HepG2 (cell line): ENCODE results near the gene SOCS1. TPM values are rescaled to one million over a fixed set of nuclear protein-coding genes. Genes with fewer than 3 reads are reported as not detected.

Experiments used
- ATAC-seq: fragments of 200-7000 bp; cut with Tn5 transposase; 3 replicates; pipeline ENCODE4 v1.9.1; 2020; ENCODE audit warnings: mild to moderate bottlenecking, moderate library complexity
- BruUV-seq: library from RNA; stranded (reverse); fragments of 400-500 nt; replicated peaks from 2 replicates; lab custom pipeline; 2021; lab: Mats Ljungman, UMichigan
- CTCF ChIA-PET: fragments of 300-600 bp; formaldehyde crosslinking; extraction: SDS; loops from one replicate; lab custom pipeline; 2021; ENCODE audit warnings: low total read pairs, inconsistent platforms, low intra/inter-chr PET ratio; lab: Yijun Ruan, JAX
- POLR2A ChIA-PET: fragments of 350-600 bp; sonication (Branson Sonifier 250); formaldehyde crosslinking; loops from one replicate; lab custom pipeline; 2020; ENCODE audit warnings: antibody characterized with exemption, inconsistent platforms; lab: Yijun Ruan, JAX
- DNase-seq: peaks from one replicate; pipeline ENCODE4 v3.0.0-alpha.2; 2015; ENCODE audit warnings: low spot score
- FAIRE-seq: peaks from 3 replicates; lab custom pipeline; 2011; peaks lifted over from hg19 to GRCh38; lab: Jason Lieb, UNC
- H2AFZ ChIP-seq: one replicate; pipeline ENCODE4 v1.6.1; 2011; ENCODE audit warnings: low read length, inconsistent platforms
- H3K27ac ChIP-seq: fragments of 300-600 bp; 3 replicates; pipeline ENCODE4 v1.8.0; 2011; ENCODE audit warnings: mixed run types, mild to moderate bottlenecking, mixed read lengths, low read length, inconsistent platforms; ENCODE audit not compliant: insufficient read depth; ENCODE audit errors: extremely low read length
- H3K27me3 ChIP-seq, 2 experiments: fragments of 200-600 bp in 1 of 2; 2 replicates in 1 of 2; 3 replicates in 1 of 2; pipeline versions ENCODE4 v1.6.0 to v1.8.0; 2011; ENCODE audit warnings: low read length in 2 of 2, mild to moderate bottlenecking in 2 of 2, moderate library complexity in 2 of 2, inconsistent platforms in 1 of 2; ENCODE audit not compliant: insufficient read depth in 2 of 2, control insufficient read depth in 1 of 2
- H3K36me3 ChIP-seq, 2 experiments: fragments of 200-600 bp in 1 of 2; replicated peaks in 1 of 2; 2 replicates in 1 of 2; 3 replicates in 1 of 2; pipeline versions ENCODE4 v1.5.1 to v1.8.0; 2011; ENCODE audit warnings: low read length in 2 of 2, inconsistent platforms in 1 of 2; ENCODE audit not compliant: insufficient read depth in 2 of 2, control insufficient read depth in 1 of 2
- H3K4me1 ChIP-seq: 2 replicates; pipeline ENCODE4 v1.5.1; 2012; ENCODE audit warnings: low read length, inconsistent platforms; ENCODE audit not compliant: insufficient read depth
- H3K4me2 ChIP-seq: 2 replicates; pipeline ENCODE4 v1.6.0; 2011; ENCODE audit warnings: low read depth, low read length, inconsistent platforms
- H3K4me3 ChIP-seq, 3 experiments: fragments of 200-600 bp in 1 of 3; sonication (generic), shearing (Covaris generic) in 1 of 3; replicated peaks in 1 of 3; 2 replicates each; pipeline ENCODE4 v1.5.1; 2011 to 2016; ENCODE audit warnings: low read length in 3 of 3, inconsistent platforms in 2 of 3, low read depth in 2 of 3, mild to moderate bottlenecking in 2 of 3, control low read depth in 1 of 3, mixed read lengths in 1 of 3; ENCODE audit not compliant: insufficient read depth in 1 of 3
- H3K79me2 ChIP-seq: one replicate; pipeline ENCODE4 v1.6.1; 2011; ENCODE audit warnings: low read length, inconsistent platforms; ENCODE audit not compliant: insufficient read depth
- H3K9ac ChIP-seq: 2 replicates; pipeline ENCODE4 v1.6.0; 2011; ENCODE audit warnings: mild to moderate bottlenecking, low read depth, low read length, inconsistent platforms; ENCODE audit not compliant: insufficient read depth
- H3K9me3 ChIP-seq: 2 replicates; pipeline ENCODE4 v1.5.1; 2012; ENCODE audit warnings: mild to moderate bottlenecking, low read length
- H4K20me1 ChIP-seq: 2 replicates; pipeline ENCODE4 v1.6.0; 2011; ENCODE audit warnings: inconsistent platforms, mild to moderate bottlenecking, low read length, moderate library complexity; ENCODE audit not compliant: insufficient read depth
- FOXA3 ChIP-seq: IDR thresholded peaks from 2 replicates; pipeline ENCODE4 v1.6.1; 2016; ENCODE audit warnings: missing genetic modification reagents, missing compliant biosample characterization
- HMGA1 ChIP-seq: sonication (generic); formaldehyde crosslinking; conservative IDR thresholded peaks from 2 replicates; pipeline ENCODE4 v1.4.0; 2020; ENCODE audit warnings: missing genetic modification reagents
- HOXA7 ChIP-seq: sonication (generic); formaldehyde crosslinking; IDR thresholded peaks from 2 replicates; pipeline ENCODE4 v1.8.1; 2022; ENCODE audit warnings: mild to moderate bottlenecking, missing genetic modification reagents, moderate library complexity
- ISL2 ChIP-seq: sonication (generic); formaldehyde crosslinking; IDR thresholded peaks from 2 replicates; pipeline ENCODE4 v1.5.0; 2020; ENCODE audit warnings: missing genetic modification reagents
- KDM3A ChIP-seq: IDR thresholded peaks from 2 replicates; pipeline ENCODE4 v1.6.1; 2018; ENCODE audit warnings: low read depth, missing compliant biosample characterization
- MYNN ChIP-seq: sonication (generic); formaldehyde crosslinking; IDR thresholded peaks from 2 replicates; pipeline ENCODE4 v1.4.0; 2020; ENCODE audit warnings: mild to moderate bottlenecking, low read depth, missing genetic modification reagents
- NONO ChIP-seq, 2 experiments: fragments of 450-650 bp in 1 of 2; sonication (generic) in 1 of 2; formaldehyde crosslinking in 1 of 2; IDR thresholded peaks in 1 of 2; conservative IDR thresholded peaks in 1 of 2; 2 replicates each; pipeline versions ENCODE4 v1.6.1 to v1.8.0; 2017 to 2022; ENCODE audit warnings: mild to moderate bottlenecking in 1 of 2, missing genetic modification reagents in 1 of 2, moderate library complexity in 1 of 2
- RARG ChIP-seq: sonication (generic); formaldehyde crosslinking; IDR thresholded peaks from 2 replicates; pipeline ENCODE4 v1.4.0; 2020; ENCODE audit warnings: low read depth, mild to moderate bottlenecking, missing genetic modification reagents
- SKI ChIP-seq: fragments of 450-650 bp; IDR thresholded peaks from one replicate; pipeline ENCODE4 v1.6.1; 2018; ENCODE audit warnings: mild to moderate bottlenecking; ENCODE audit not compliant: partially characterized antibody
- TAF1 ChIP-seq: sonication (generic); formaldehyde crosslinking; IDR thresholded peaks from 2 replicates; pipeline ENCODE4 v1.4.0; 2020; ENCODE audit warnings: missing genetic modification reagents
- TCF7L2 ChIP-seq: IDR thresholded peaks from 2 replicates; pipeline ENCODE4 v1.6.1; 2011; ENCODE audit warnings: mild to moderate bottlenecking, low read depth, low read length, moderate library complexity
- TRIM22 ChIP-seq: fragments of 450-650 bp; IDR thresholded peaks from 2 replicates; pipeline ENCODE4 v1.6.1; 2017
- TSC22D2 ChIP-seq: sonication (generic); formaldehyde crosslinking; IDR thresholded peaks from 2 replicates; pipeline ENCODE4 v1.5.1; 2020; ENCODE audit warnings: missing genetic modification reagents, mild to moderate bottlenecking, borderline replicate concordance
- USF2 ChIP-seq, 2 experiments: sonication (generic) in 1 of 2; formaldehyde crosslinking in 1 of 2; IDR thresholded peaks; 2 replicates each; pipeline versions ENCODE4 v1.5.1 to v1.6.1; 2011 to 2020; ENCODE audit warnings: borderline replicate concordance in 1 of 2, low read depth in 1 of 2, low read length in 1 of 2, mild to moderate bottlenecking in 1 of 2, missing genetic modification reagents in 1 of 2, moderate library complexity in 1 of 2
- ZNF292 ChIP-seq: sonication (generic); formaldehyde crosslinking; IDR thresholded peaks from 2 replicates; pipeline ENCODE4 v1.8.1; 2022; ENCODE audit warnings: mild to moderate bottlenecking, low read depth, missing genetic modification reagents, borderline replicate concordance
- ZNF431 ChIP-seq: sonication (generic); formaldehyde crosslinking; IDR thresholded peaks from 2 replicates; pipeline ENCODE4 v1.9.0; 2022; ENCODE audit warnings: missing genetic modification reagents, low read depth, mild to moderate bottlenecking, borderline replicate concordance
- ZNF883 ChIP-seq: sonication (generic); formaldehyde crosslinking; IDR thresholded peaks from 2 replicates; pipeline ENCODE4 v1.5.1; 2020; ENCODE audit warnings: mild to moderate bottlenecking, missing genetic modification reagents; ENCODE audit errors: not compliant biosample characterization
- WGBS: methylation state at CpG from one replicate; pipeline ENCODE4 v1.1.6; 2017; ENCODE audit warnings: low lambda C conversion rate; 5-methylcytosine and 5-hydroxymethylcytosine counted together
- in situ Hi-C: cut with HindIII; loops from 2 replicates; pipeline ENCODE4 v1.10.0; 2017; ENCODE audit warnings: low pct_unique_long_range_greater_than_20kb; ENCODE audit not compliant: extremely low pct_ligation_motif_present
- intact Hi-C: fragments of 100-400 bp; cut with micrococcal nuclease; formaldehyde crosslinking; loops from one replicate; pipeline ENCODE4 v1.10.0; 2022; ENCODE audit not compliant: unreplicated experiment
- polyA plus RNA-seq, 8 experiments: library from polyadenylated mRNA; depleted of rRNA in 3 of 8; stranded (reverse) in 7 of 8; unstranded in 1 of 8; fragments of >200 nt; fragmentation: Illumina TruSeq in 4 of 8; extraction: Trizol in 4 of 8; gene quantifications; 2 replicates each; pipeline versions ENCODE4 v1.2.1 to v1.2.3, GENCODE V29; 2011 to 2016; ENCODE audit warnings: low read depth in 4 of 8, missing spikeins in 1 of 8, mixed read lengths in 1 of 8; ENCODE audit not compliant: insufficient read depth in 1 of 8
- total RNA-seq, 5 experiments: library from RNA; depleted of rRNA; stranded (reverse); fragments of >200 nt; fragmentation: Illumina TruSeq; extraction: Trizol; gene quantifications; 2 replicates each; pipeline ENCODE4 v1.2.3, GENCODE V29; 2016; ENCODE audit warnings: low read depth in 1 of 5

The SOCS1 gene
- total and polyA plus RNA-seq, 2 of the 13 experiments (the other 11 are each of a cell fraction or from before 2014, with no cell fraction given) = 5.3 to 6.3 TPM

- TF ChIP-seq FOXA3 = 0 out of 2 replicates have a peak, but pooled peaks have one; percentile 7
- TF ChIP-seq ZNF292 (CRISPR knock-in tag) = peak; percentile 33; the same call in 1 of the 2 replicates
- TF ChIP-seq TRIM22 = no peak
Observed at GRCh38 chr16:11255737-11256660, at the start of gene SOCS1 (continued).

GRCh38 chr16:11303405-11304138, 47.6 kb upstream of the SOCS1 start:
- 63% methylated on average over 18 of the region's 18 CpGs for WGBS
- intact Hi-C loops = no loop called here
- CTCF ChIA-PET = no interaction called here
- BruUV-seq = no TSS peak
- Histone ChIP-seq H3K4me2 (peak overlapping the region; percentile 14; the same call in 1 of the 2 replicates), H3K4me3 (no peak overlapping the region), H3K27ac (peak overlapping the region; percentile 3), H3K4me1 (peaks cover 81% of the 10 kb centered on the region), H4K20me1 (no peaks in the 10 kb centered on the region), H3K36me3 (no peaks in the 10 kb centered on the region), H2AFZ (no peak overlapping the region), H3K9me3 (no peaks in the 10 kb centered on the region), H3K9ac (no peak overlapping the region), H3K79me2 (no peaks in the 10 kb centered on the region), H3K27me3 (no peaks in the 10 kb centered on the region)
- no peak for DNase-seq
- POLR2A ChIA-PET = interaction anchor here (1.9 to 2.7 kb wide), 2 partner anchors 24 to 47 kb away, joined by 5 to 6 read pairs; partner anchors contain the start of gene SOCS1
- in situ Hi-C loops = no loop called here
- FAIRE-seq = no peak
- no peak for ATAC-seq
- TF ChIP-seq TCF7L2 (no peak), ZNF431 (CRISPR knock-in tag) (no peak), TSC22D2 (CRISPR knock-in tag) (no peak), HMGA1 (CRISPR knock-in tag) (no peak), TAF1 (CRISPR knock-in tag) (0 out of 2 replicates have a peak, but pooled peaks have one; percentile 34), ISL2 (no peak), SKI (no peak), USF2 (IDR thresholded peaks at IDR 0.05; ENCODE audit: low read depth, low read length) (0 out of 2 replicates have a peak, but pooled peaks have one; percentile 3), USF2 (CRISPR knock-in tag; IDR thresholded peaks at IDR 0.05; ENCODE audit: borderline replicate concordance) (no peak), RARG (no peak), HOXA7 (no peak), MYNN (0 out of 2 replicates have a peak, but pooled peaks have one; percentile 30), ZNF883 (no peak), KDM3A (CRISPR knock-in tag) (0 out of 2 replicates have a peak, but pooled peaks have one; percentile 20), NONO (IDR thresholded peaks at IDR 0.05) (no peak), NONO (CRISPR knock-in tag; conservative IDR thresholded peaks at IDR 0.05) (no peak)
